DOHH2 (cell line): ENCODE measurements around the gene ADAMTS15.

ENCODE experiments used
- CTCF ChIP-seq: fragments of 200-600 bp; sonication (generic); IDR thresholded peaks from one replicate; pipeline ENCODE4 v1.5.1; 2014; ENCODE audit warnings: antibody characterized with exemption, mild to moderate bottlenecking, low read depth, low read length; ENCODE audit not compliant: poor library complexity, severe bottlenecking
- EZH2phosphoT487 ChIP-seq: fragments of 200-600 bp; sonication (generic); IDR thresholded peaks from 2 replicates; pipeline ENCODE4 v1.6.1; 2017; ENCODE audit warnings: borderline replicate concordance, mild to moderate bottlenecking, antibody characterized with exemption, low read length, moderate library complexity, mixed read lengths

- peak; percentile 67 for TF ChIP-seq CTCF
- no peak for TF ChIP-seq EZH2phosphoT487
These were observed 17.1 kb upstream of the ADAMTS15 start for GRCh38 chr11:130431331-130431773.
